Mesendoderm (in vitro differentiated cells): ENCODE data around the gene IRX6.

Source experiments
- DNase-seq: peaks from one replicate; pipeline ENCODE4 v3.0.0; 2013
- H2AK5ac ChIP-seq: 2 replicates; pipeline ENCODE4 v1.6.1; 2013; ENCODE audit warnings: low read length, inconsistent platforms
- H2BK120ac ChIP-seq: 2 replicates; pipeline ENCODE4 v1.6.1; 2013; ENCODE audit warnings: low read depth, mild to moderate bottlenecking, low read length, moderate library complexity, mixed read lengths
- H2BK15ac ChIP-seq: replicated peaks from 2 replicates; pipeline ENCODE4 v1.6.1; 2013; ENCODE audit warnings: low read depth, mild to moderate bottlenecking, moderate library complexity
- H2BK5ac ChIP-seq: 2 replicates; pipeline ENCODE4 v1.6.1; 2013; ENCODE audit warnings: low read length, inconsistent platforms
- H3K18ac ChIP-seq: 2 replicates; pipeline ENCODE4 v1.6.1; 2013; ENCODE audit warnings: mild to moderate bottlenecking, low read length, mixed read lengths
- H3K23ac ChIP-seq: one replicate; pipeline ENCODE4 v1.6.1; 2013; ENCODE audit warnings: low read length
- H3K27ac ChIP-seq: 2 replicates; pipeline ENCODE4 v1.5.1; 2013; ENCODE audit warnings: low read depth, mild to moderate bottlenecking, inconsistent platforms, low read length, moderate library complexity
- H3K27me3 ChIP-seq: 2 replicates; pipeline ENCODE4 v1.6.1; 2013; ENCODE audit warnings: low read length, control low read depth, mild to moderate bottlenecking, inconsistent platforms; ENCODE audit not compliant: insufficient read depth, poor library complexity
- H3K36me3 ChIP-seq: 2 replicates; pipeline ENCODE4 v1.6.1; 2013; ENCODE audit warnings: low read length, inconsistent platforms; ENCODE audit not compliant: control insufficient read depth, insufficient read depth
- H3K4ac ChIP-seq: one replicate; pipeline ENCODE4 v1.6.1; 2013; ENCODE audit warnings: low read depth, mild to moderate bottlenecking, low read length, moderate library complexity
- H3K4me1 ChIP-seq: 2 replicates; pipeline ENCODE4 v1.6.1; 2013; ENCODE audit warnings: low read depth, low read length, inconsistent platforms; ENCODE audit not compliant: control insufficient read depth
- H3K4me2 ChIP-seq: 2 replicates; pipeline ENCODE4 v1.6.1; 2013; ENCODE audit warnings: low read length
- H3K4me3 ChIP-seq: 2 replicates; pipeline ENCODE4 v1.5.1; 2013; ENCODE audit warnings: mild to moderate bottlenecking, low read length
- H3K56ac ChIP-seq: one replicate; pipeline ENCODE4 v1.6.1; 2013; ENCODE audit warnings: low read length
- H3K79me1 ChIP-seq: 2 replicates; pipeline ENCODE4 v1.6.1; 2013; ENCODE audit warnings: low read length, inconsistent platforms
- H3K79me2 ChIP-seq: 2 replicates; pipeline ENCODE4 v1.6.1; 2013; ENCODE audit warnings: mild to moderate bottlenecking, low read length; ENCODE audit not compliant: control insufficient read depth, insufficient read depth
- H3K9ac ChIP-seq: 2 replicates; pipeline ENCODE4 v1.6.1; 2013; ENCODE audit warnings: low read length, inconsistent platforms
- H4K5ac ChIP-seq: one replicate; pipeline ENCODE4 v1.6.1; 2013; ENCODE audit warnings: low read length
- H4K8ac ChIP-seq: one replicate; pipeline ENCODE4 v1.6.1; 2013; ENCODE audit warnings: low read depth, mild to moderate bottlenecking, control low read depth, low read length, moderate library complexity
- WGBS: extraction: QIAGEN DNeasy Blood & Tissue Kit; methylation state at CpG from one replicate; pipeline ENCODE4 v1.1.7; 2013; ENCODE audit warnings: low lambda C conversion rate, missing lambda C conversion rate; ENCODE audit not compliant: insufficient coverage; ENCODE audit errors: extremely low coverage; 5-methylcytosine and 5-hydroxymethylcytosine counted together

Gene IRX6

DNA sequence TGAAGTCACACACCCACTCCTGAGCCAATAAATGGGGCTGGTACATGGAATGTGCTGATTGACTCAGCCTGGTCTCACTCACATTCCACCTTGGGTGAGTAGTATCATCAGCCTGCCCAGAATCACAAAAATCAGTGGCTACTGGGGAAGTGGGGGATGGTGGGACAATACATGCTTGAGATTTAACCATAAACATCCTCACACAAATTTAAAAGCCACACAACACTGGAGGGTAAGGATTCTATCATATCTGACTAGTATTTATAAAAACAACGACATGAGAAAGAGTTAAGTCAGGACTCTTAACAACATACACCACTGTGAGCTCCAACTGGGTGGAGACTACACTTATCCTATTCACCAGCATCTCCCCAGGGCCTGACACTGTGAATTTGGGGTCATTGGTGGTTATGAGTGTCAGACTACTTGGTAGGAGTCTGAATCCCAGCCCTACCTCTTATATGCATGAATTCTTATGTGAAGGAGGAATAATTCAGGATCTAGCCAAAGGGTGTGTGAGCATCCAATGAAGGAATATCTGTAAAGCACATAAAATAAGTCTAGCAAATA lies 26.0 kb upstream of the IRX6 start:
- no peaks in the 10 kb centered on the region for H3K79me2 ChIP-seq
- WGBS: no CpG with 5 or more reads among the region's 1 CpG

GRCh38 chr16:55301385-55302008 lies 22.5 kb upstream of the IRX6 start:
- no peak for DNase-seq
- Histone ChIP-seq H3K36me3 (no peaks in the 10 kb centered on the region), H3K4me1 (peaks cover 4% of the 10 kb centered on the region), H3K9ac (no peak overlapping the region), H3K56ac (no peak overlapping the region), H3K23ac (no peak overlapping the region), H2BK5ac (no peak overlapping the region), H2AK5ac (no peak overlapping the region), H3K79me2 (no peaks in the 10 kb centered on the region), H3K4ac (no peak overlapping the region), H3K4me3 (no peak overlapping the region), H3K79me1 (no peaks in the 10 kb centered on the region), H3K18ac (no peak overlapping the region), H4K8ac (no peak overlapping the region), H2BK120ac (no peak overlapping the region), H2BK15ac (no peak overlapping the region), H3K4me2 (no peak overlapping the region), H3K27me3 (no peaks in the 10 kb centered on the region), H4K5ac (no peak overlapping the region), H3K27ac (no peak overlapping the region)
- no CpG with 5 or more reads among the region's 11 CpGs for WGBS

More for the DNA sequence above, 26.0 kb upstream of the IRX6 start:
- H3K27me3 ChIP-seq: no peaks in the 10 kb centered on the region
- peak; percentile 28 for DNase-seq
- H3K56ac ChIP-seq: no peak overlapping the region
- H2BK120ac ChIP-seq: no peak overlapping the region
- H3K4me2 ChIP-seq: no peak overlapping the region
- H3K36me3 ChIP-seq: no peaks in the 10 kb centered on the region
- no peak overlapping the region for H4K5ac ChIP-seq
- no peak overlapping the region for H3K23ac ChIP-seq
- no peak overlapping the region for H3K4me3 ChIP-seq
- H3K18ac ChIP-seq: no peak overlapping the region
- no peak overlapping the region for H2BK5ac ChIP-seq
- H3K4me1 ChIP-seq: peaks cover 4% of the 10 kb centered on the region
- no peak overlapping the region for H3K9ac ChIP-seq
- no peak overlapping the region for H4K8ac ChIP-seq
- H3K4ac ChIP-seq: no peak overlapping the region
- H3K79me1 ChIP-seq: no peaks in the 10 kb centered on the region
- no peak overlapping the region for H2BK15ac ChIP-seq
- no peak overlapping the region for H2AK5ac ChIP-seq
- no peak overlapping the region for H3K27ac ChIP-seq

GRCh38 chr16:55302635-55303034 lies 21.4 kb upstream of the IRX6 start:
- WGBS: no CpG with 5 or more reads among the region's 6 CpGs
- no peak overlapping the region for H2BK15ac ChIP-seq
- H3K9ac ChIP-seq: no peak overlapping the region
- H3K4me3 ChIP-seq: no peak overlapping the region
- H3K79me2 ChIP-seq: no peaks in the 10 kb centered on the region
- no peak overlapping the region for H4K5ac ChIP-seq
- no peak overlapping the region for H2BK5ac ChIP-seq
- H2AK5ac ChIP-seq: no peak overlapping the region
- H4K8ac ChIP-seq: no peak overlapping the region
- H3K56ac ChIP-seq: no peak overlapping the region
- DNase-seq: peak; percentile 64
- H3K4me1 ChIP-seq: peaks cover 4% of the 10 kb centered on the region
- H3K27ac ChIP-seq: no peak overlapping the region
- no peak overlapping the region for H3K4ac ChIP-seq
- no peak overlapping the region for H2BK120ac ChIP-seq
- H3K36me3 ChIP-seq: no peaks in the 10 kb centered on the region
- no peak overlapping the region for H3K23ac ChIP-seq
- no peak overlapping the region for H3K18ac ChIP-seq
- no peak overlapping the region for H3K4me2 ChIP-seq
- H3K79me1 ChIP-seq: no peaks in the 10 kb centered on the region
- no peaks in the 10 kb centered on the region for H3K27me3 ChIP-seq

GRCh38 chr16:55308973-55309372 lies 15.0 kb upstream of the IRX6 start:
- Histone ChIP-seq H3K27ac (no peak overlapping the region), H3K23ac (no peak overlapping the region), H3K27me3 (no peaks in the 10 kb centered on the region), H3K4ac (no peak overlapping the region), H3K56ac (no peak overlapping the region), H3K79me2 (no peaks in the 10 kb centered on the region), H2BK5ac (no peak overlapping the region), H3K36me3 (no peaks in the 10 kb centered on the region), H3K79me1 (no peaks in the 10 kb centered on the region), H3K4me2 (no peak overlapping the region), H4K8ac (no peak overlapping the region), H2BK120ac (no peak overlapping the region), H3K4me3 (no peak overlapping the region), H3K4me1 (no peaks in the 10 kb centered on the region), H2AK5ac (no peak overlapping the region), H2BK15ac (no peak overlapping the region), H3K18ac (no peak overlapping the region), H3K9ac (no peak overlapping the region), H4K5ac (no peak overlapping the region)
- no CpG with 5 or more reads among the region's 2 CpGs for WGBS
- DNase-seq: no peak

- no peak for DNase-seq
- Histone ChIP-seq H3K23ac (no peak overlapping the region), H3K9ac (no peak overlapping the region), H3K27me3 (peaks cover 19% of the 10 kb centered on the region), H3K4me3 (no peak overlapping the region), H3K4me2 (no peak overlapping the region), H3K36me3 (no peaks in the 10 kb centered on the region), H3K27ac (no peak overlapping the region), H2BK120ac (no peak overlapping the region), H3K79me1 (no peaks in the 10 kb centered on the region), H3K4ac (no peak overlapping the region), H4K8ac (no peak overlapping the region), H4K5ac (no peak overlapping the region), H2BK5ac (no peak overlapping the region), H3K4me1 (no peaks in the 10 kb centered on the region), H3K18ac (no peak overlapping the region), H2BK15ac (no peak overlapping the region), H2AK5ac (no peak overlapping the region), H3K56ac (no peak overlapping the region), H3K79me2 (no peaks in the 10 kb centered on the region)
- WGBS: no CpG with 5 or more reads among the region's 2 CpGs
Observed at GRCh38 chr16:55322327-55322726, 1.7 kb upstream of the IRX6 start.
